ENCODE data around the gene PTPRA.

GRCh38 chr20:3081641-3082040 lies 208.4 kb downstream of the PTPRA start:
- TF ChIP-seq CTCF (optimal IDR thresholded peaks at IDR 0.05 in 1 of 3, IDR thresholded peaks at IDR 0.05 in 1 of 3, conservative IDR thresholded peaks at IDR 0.05 in 1 of 3; ENCODE audit: extremely low read depth in 1 of 3, insufficient read depth in 2 of 3, low read length in 3 of 3), result no peak
- no peak for TF ChIP-seq EZH2 (IDR thresholded peaks at IDR 0.05; ENCODE audit: low read length)

Data from keratinocyte (primary cell).